Erythroblast (primary cell): ENCODE results near the gene NFIC.

Experiments used
- GATA1 ChIP-seq: IDR thresholded peaks from 2 replicates; pipeline ENCODE4 v1.6.1; 2011; ENCODE audit warnings: low read depth, mild to moderate bottlenecking, control low read depth, low read length, moderate library complexity
- POLR2A ChIP-seq: IDR thresholded peaks from 2 replicates; pipeline ENCODE4 v1.6.1; 2011; ENCODE audit warnings: mild to moderate bottlenecking, low read length

- TF ChIP-seq POLR2A (no peak), GATA1 (no peak)
Measured at GRCh38 chr19:3459965-3460582, 93.7 kb downstream of the NFIC start.
